ENCODE results near the gene UBAC2.

The UBAC2 gene

GRCh38 chr13:99370481-99371275 is 170.0 kb downstream of the UBAC2 start:
- no peak overlapping the region for H3K4me3 ChIP-seq (replicated peaks in 1 of 2; ENCODE audit: low read depth in 2 of 2, low read length in 2 of 2)
- DNase-seq (ENCODE audit: low read depth in 2 of 2), result no peak
- no peak for TF ChIP-seq CTCF (IDR thresholded peaks at IDR 0.05; ENCODE audit: low read depth, low read length)

GRCh38 chr13:99371956-99372355 is 171.3 kb downstream of the UBAC2 start:
- no peak for DNase-seq (ENCODE audit: low read depth in 2 of 2)
- no peak for TF ChIP-seq CTCF (IDR thresholded peaks at IDR 0.05; ENCODE audit: low read depth, low read length)
- H3K4me3 ChIP-seq (replicated peaks in 1 of 2; ENCODE audit: low read depth in 2 of 2, low read length in 2 of 2), result no peak overlapping the region

DNA sequence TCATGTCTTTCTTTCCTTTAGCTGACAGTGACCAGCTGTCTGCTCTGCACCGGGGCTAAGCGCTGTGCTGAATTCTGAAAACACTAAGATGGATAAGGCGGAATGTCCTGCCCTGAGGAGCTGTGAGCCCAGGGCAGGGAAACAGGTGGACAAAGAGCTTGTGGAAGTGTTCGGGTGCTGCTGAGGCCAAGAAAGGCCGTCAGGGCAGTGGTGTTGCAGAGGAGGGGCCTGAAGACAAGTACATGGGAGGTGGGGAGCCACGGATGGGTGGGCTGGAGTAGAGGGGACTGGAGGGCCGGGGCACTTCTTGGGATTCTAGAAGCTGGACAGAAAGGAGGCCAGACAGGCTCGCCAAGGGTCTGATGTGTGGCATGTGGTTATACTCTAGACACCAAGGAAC is 172.8 kb downstream of the UBAC2 start:
- no peak overlapping the region for H3K4me3 ChIP-seq (replicated peaks in 1 of 2; ENCODE audit: low read depth in 2 of 2, low read length in 2 of 2)
- DNase-seq (ENCODE audit: low read depth in 2 of 2), result no peak
- TF ChIP-seq CTCF (IDR thresholded peaks at IDR 0.05; ENCODE audit: low read depth, low read length), result no peak

GRCh38 chr13:99374169-99374991 is 173.7 kb downstream of the UBAC2 start:
- no peak overlapping the region for H3K4me3 ChIP-seq (replicated peaks in 1 of 2; ENCODE audit: low read depth in 2 of 2, low read length in 2 of 2)
- no peak for TF ChIP-seq CTCF (IDR thresholded peaks at IDR 0.05; ENCODE audit: low read depth, low read length)
- no peak for DNase-seq (ENCODE audit: low read depth in 2 of 2)

DNA sequence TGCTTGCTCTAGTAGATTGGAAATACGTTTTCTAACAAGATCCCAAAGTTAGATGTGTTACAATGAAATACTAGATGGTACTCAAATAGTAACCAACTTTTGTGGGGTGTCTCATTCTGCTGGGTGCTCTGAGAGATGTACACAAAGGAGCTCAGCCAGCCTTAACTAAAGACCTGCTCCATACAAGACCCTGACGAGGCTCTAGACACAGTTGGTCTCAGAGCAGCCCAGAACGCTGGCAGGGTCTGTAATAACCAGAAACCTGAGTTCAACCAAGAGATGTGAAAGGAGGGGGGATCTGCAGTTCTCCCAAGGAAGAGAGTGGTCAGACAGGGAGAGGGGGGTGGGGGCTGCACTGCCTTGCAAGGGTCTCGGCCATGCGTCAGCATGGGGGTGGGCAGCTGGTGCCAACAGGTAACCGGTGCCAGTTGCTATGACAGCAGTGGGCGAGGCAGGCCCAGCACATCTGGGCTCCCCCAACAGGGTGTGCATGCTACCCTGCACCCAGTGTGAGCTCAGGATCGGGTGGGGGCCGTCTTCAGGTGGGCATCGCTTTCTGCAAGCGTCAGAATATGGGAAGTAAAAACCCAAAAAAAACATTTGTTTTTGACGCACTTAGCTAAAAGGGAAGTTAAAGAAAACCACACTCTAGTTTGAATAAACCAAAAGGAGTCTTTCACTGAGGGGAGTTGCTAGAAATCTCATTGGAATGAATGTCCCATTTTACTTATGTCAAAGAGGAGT is 174.5 kb downstream of the UBAC2 start:
- TF ChIP-seq CTCF (IDR thresholded peaks at IDR 0.05; ENCODE audit: low read depth, low read length), result no peak
- H3K4me3 ChIP-seq (replicated peaks in 1 of 2; ENCODE audit: low read depth in 2 of 2, low read length in 2 of 2), result no peak overlapping the region
- DNase-seq (ENCODE audit: low read depth in 2 of 2), result no peak

DNA sequence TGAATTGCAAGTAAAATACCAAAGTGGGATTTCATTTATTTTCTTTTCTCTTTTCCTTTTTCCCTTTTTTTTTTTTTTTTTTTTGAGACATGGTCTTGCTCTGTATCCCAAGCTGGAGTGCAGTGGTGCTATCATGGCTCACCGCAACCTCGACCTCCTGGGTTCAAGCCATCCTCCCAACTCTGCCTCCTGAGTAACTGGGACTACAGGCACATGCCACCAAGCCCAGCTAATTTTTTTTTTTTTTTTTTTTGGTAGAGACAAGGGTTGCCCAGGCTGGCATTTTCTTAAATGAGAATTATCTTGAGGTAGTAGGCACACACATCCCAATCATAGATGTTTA is 175.1 kb downstream of the UBAC2 start:
- H3K4me3 ChIP-seq (replicated peaks in 1 of 2; ENCODE audit: low read depth in 2 of 2, low read length in 2 of 2), result no peak overlapping the region
- TF ChIP-seq CTCF (IDR thresholded peaks at IDR 0.05; ENCODE audit: low read depth, low read length), result no peak
- no peak for DNase-seq (ENCODE audit: low read depth in 2 of 2)

Measured in cardiac fibroblast (primary cell).